HCT116 (cell line): Measurements from ENCODE around the gene PRKCH.

ENCODE experiments used
- CBX3 ChIP-seq: IDR thresholded peaks from 2 replicates; pipeline ENCODE4 v1.6.1; 2012; ENCODE audit warnings: low read depth
- CEBPB ChIP-seq: IDR thresholded peaks from 2 replicates; pipeline ENCODE4 v1.6.1; 2012; ENCODE audit warnings: low read depth
- CTCF ChIP-seq, 3 experiments: fragments of 200-600 bp in 1 of 3; sonication (generic) in 1 of 3; IDR thresholded peaks in 2 of 3; conservative IDR thresholded peaks in 1 of 3; 2 replicates each; pipeline ENCODE4 v1.5.1; 2012 to 2017; ENCODE audit warnings: low read depth in 2 of 3, low read length in 2 of 3, antibody characterized with exemption in 1 of 3, borderline replicate concordance in 1 of 3, control low read depth in 1 of 3, mild to moderate bottlenecking in 1 of 3, mixed read lengths in 1 of 3, mixed run types in 1 of 3, moderate library complexity in 1 of 3; ENCODE audit not compliant: insufficient read depth in 1 of 3
- EZH2 ChIP-seq: fragments of 200-600 bp; sonication (generic); IDR thresholded peaks from 2 replicates; pipeline ENCODE4 v1.6.1; 2017; ENCODE audit warnings: antibody characterized with exemption, mixed run types
- EZH2phosphoT487 ChIP-seq: fragments of 200-600 bp; IDR thresholded peaks from 2 replicates; pipeline ENCODE4 v1.6.1; 2018; ENCODE audit warnings: antibody characterized with exemption, borderline replicate concordance
- JUND ChIP-seq: IDR thresholded peaks from 2 replicates; pipeline ENCODE4 v1.6.1; 2012
- POLR2A ChIP-seq: IDR thresholded peaks from 2 replicates; pipeline ENCODE4 v1.7.0; 2011; ENCODE audit warnings: borderline replicate concordance; ENCODE audit not compliant: insufficient read depth, insufficient read length; ENCODE audit errors: extremely low read depth
- POLR2AphosphoS5 ChIP-seq: IDR thresholded peaks from 2 replicates; pipeline ENCODE4 v1.6.1; 2011; ENCODE audit warnings: mild to moderate bottlenecking, low read depth, low read length, moderate library complexity
- RAD21 ChIP-seq: IDR thresholded peaks from 2 replicates; pipeline ENCODE4 v1.6.1; 2012; ENCODE audit warnings: low read depth, mild to moderate bottlenecking
- REST ChIP-seq: IDR thresholded peaks from 2 replicates; pipeline ENCODE4 v1.6.1; 2012; ENCODE audit warnings: low read depth
- SP1 ChIP-seq: IDR thresholded peaks from 2 replicates; pipeline ENCODE4 v1.6.1; 2012; ENCODE audit warnings: low read depth
- YY1 ChIP-seq: IDR thresholded peaks from 2 replicates; pipeline ENCODE4 v1.6.1; 2011; ENCODE audit warnings: low read length, low read depth, moderate library complexity, mild to moderate bottlenecking; ENCODE audit not compliant: insufficient replicate concordance; ENCODE audit errors: extremely low read depth
- ZFX ChIP-seq: fragments of 450-650 bp; IDR thresholded peaks from 2 replicates; pipeline ENCODE4 v1.6.1; 2017

GRCh38 chr14:61561104-61561503 is 239.7 kb downstream of the PRKCH start:
- TF ChIP-seq ZFX, result no peak
- no peak for TF ChIP-seq EZH2
- no peak for TF ChIP-seq POLR2A
- no peak for TF ChIP-seq CEBPB
- TF ChIP-seq CTCF (IDR thresholded peaks at IDR 0.05 in 2 of 3, conservative IDR thresholded peaks at IDR 0.05 in 1 of 3; ENCODE audit: borderline replicate concordance in 1 of 3, insufficient read depth in 1 of 3, low read depth in 2 of 3, low read length in 2 of 3), result peak in 2 of 3 experiments; percentile 33 to 39; a peak in 2 of 6 replicates
- no peak for TF ChIP-seq CBX3
- no peak for TF ChIP-seq REST
- no peak for TF ChIP-seq POLR2AphosphoS5
- TF ChIP-seq JUND, result no peak
- TF ChIP-seq SP1, result no peak
- TF ChIP-seq EZH2phosphoT487, result no peak
- TF ChIP-seq YY1, result no peak
- no peak for TF ChIP-seq RAD21
